Putamen (tissue), 1 donor: ENCODE measurements around the gene ATP10A.

ENCODE experiments used
- DNase-seq: peaks from one replicate; pipeline ENCODE4 v3.0.0-alpha.2; 2016; ENCODE audit warnings: low spot score

The ATP10A gene

DNA sequence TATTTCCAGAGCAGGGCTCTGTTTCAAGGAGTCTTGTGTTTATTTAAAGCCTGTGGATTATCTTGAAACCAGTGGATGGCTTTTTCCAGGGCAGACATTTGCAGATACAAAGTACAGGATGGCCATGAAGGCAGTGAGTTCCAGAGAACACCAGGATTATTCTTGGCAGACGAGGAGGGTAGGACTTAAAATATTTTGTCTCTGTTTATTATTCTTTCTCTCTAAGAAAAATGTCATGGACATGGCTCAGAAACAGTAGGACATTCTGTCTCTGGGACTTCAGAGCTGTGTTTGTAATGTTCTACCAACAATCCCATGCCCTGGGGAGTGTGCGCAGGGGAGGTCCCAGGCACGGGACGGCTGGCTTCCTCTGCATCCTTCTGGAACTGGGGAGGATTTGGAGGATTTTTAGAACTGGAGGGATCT, 125.9 kb downstream of the ATP10A start:
- no peak for DNase-seq

DNA sequence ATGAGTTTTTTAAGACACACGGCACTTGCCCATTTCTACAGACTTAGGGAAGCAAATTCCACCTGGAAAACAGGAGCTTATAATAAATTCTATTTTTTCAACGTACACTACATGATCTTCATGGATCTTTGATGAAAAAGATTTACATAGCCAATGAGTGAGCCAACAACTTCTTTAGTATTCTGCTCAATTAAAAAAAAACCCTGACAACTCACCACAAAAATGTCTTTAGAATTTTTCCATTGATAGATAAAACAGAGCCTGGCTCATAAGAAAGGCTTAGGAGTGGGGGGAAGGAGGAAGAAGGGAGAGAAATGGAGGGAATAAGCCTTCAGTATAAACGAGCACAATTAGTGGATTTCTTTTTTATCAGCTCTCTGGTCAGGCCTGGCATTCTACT, 126.7 kb downstream of the ATP10A start:
- DNase-seq = no peak

DNA sequence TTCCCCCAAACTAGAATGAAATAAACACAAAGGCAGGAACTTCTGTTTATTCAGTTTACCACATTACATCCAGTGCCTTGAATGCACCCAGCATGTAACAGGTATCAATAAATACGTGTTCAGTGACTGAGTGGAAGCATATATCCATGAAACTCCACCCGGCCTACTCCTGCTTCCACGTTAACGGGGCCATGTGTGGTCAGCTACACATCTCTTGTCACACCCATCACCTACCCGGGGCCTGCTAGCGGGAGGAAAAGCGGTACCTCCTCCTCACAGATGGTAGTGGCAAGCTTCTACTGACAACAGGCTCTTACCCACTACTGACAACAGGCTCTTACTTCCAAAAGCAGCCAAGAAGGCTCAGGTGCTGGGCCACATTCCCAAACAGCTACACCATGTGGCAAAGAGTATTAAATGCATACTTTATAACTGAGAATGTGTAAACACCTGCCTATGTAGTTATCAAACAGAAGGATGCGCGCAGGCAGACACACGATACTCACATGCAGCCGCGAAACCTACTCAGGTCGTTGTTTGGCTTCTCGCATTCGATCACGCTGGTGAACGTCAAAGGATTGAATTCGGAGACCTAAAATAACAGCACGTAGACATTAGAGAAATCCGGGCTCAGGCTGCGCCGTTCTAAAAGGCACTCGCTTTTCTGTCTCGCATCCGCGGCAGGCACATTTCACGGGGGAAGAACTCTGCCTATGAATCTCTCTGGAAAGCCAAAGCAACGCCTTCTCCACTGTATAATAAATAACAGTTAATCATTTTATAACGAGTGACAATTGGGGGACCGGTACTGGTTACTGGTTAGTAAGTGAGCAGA, 127.4 kb downstream of the ATP10A start:
- DNase-seq = no peak

DNA sequence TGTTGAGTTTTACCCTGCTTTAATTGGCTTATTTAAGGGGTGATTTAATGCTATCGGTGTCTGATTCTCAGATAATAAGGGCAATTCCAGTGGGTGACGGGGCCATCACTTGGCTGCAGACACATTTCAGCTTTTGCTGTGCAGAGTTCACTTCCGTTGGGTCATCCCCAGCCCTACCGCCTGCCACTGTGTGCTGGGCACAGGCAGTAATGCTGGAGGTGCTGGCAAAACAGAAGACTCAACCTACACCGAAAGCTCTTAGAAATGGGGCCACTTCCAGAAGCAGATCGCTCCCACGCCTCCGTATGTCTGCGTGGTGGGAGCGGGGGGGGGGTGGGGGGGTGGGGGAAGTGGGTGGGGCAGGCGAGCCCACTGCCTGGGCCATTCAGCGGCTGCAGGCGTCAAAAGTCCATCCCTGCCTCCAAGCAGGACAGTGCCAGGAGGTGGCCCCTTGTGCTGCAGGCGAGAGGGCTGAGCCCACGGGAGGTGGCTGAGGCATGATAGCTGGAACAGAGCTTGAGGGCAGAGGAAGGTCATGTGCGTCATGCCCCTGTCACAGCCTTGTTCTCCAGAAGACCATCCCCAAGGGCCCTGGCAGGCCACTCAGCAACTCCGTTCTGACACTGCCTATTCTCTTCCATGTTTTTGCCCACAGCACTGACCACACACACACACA, 128.3 kb downstream of the ATP10A start:
- DNase-seq = no peak

DNA sequence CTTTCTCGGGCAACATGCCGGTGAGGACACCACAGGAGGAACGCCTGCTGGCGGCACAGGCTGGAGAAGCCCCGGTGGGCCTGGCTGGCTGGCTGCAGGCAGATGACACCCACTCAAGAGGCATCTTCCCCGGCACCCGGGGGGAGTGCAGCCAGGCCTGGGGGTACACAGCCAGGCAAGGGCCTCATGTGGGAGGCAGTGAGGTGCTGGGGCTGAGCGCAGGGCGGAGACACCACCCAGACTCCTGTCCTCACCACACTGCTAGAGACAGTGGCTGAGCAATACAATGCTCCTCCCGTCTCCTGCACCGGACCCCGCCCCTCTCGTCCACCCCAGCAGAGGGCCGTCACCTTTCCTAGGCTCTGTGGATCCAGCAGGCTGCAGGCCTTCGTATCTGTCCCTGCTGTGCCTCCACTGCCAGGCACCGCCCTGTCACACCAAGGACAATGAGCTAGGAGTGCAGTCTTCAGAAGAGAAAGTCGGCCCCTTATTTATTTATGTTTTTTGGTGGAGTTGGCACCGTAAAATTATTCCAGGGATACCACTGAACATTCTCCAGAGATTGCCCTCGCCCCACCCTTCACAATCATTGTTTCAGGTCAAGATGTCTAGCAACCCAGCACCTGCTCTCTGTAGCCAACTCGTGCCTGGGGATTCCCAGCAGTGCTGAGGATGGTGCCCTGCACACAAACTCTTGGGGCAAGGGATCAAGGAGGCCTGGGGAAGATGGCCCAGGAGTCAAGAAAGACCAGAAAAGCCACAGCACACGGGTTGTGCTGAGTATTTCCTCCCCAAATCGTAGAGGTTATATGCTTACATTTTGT, 129.1 kb downstream of the ATP10A start:
- DNase-seq = no peak

DNA sequence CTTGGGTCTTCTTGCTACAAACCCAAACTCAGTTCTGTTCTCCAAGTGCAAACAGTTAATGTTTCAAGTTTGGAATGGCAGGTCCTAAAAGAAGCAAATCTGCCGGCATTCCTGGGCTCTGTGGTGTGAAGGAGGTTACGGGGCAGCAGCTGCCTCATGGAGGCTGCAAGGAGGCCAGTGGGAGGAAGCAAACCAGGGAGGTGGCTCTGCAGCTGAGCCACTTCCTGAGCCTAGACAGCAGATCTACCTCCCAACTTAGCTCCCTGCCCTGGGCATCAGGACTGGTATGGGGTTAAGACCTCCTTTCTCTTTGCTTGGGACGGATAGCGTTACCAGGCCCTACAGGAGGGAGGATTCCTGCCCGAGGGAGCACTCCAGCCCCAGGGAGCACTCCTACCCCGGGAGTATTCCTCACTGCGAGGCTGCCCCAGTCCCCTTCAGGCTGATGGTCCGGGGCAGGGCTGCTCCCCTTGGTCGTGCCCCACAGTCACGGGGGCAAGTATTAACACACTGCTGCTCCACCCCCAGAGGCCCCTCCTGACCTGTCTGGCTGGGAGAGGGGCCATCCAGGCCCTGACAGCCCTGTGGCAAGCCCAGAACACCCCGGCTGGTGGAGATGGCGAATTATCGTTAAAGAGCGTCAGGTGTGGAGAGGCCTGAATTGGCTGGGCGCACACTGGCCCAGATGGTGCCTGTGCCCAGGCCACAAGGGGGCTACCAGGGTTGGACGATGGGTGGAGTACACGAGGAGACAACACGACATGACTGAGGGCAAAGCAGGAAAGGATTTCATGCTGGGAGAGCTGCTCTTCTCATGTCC, 129.9 kb downstream of the ATP10A start:
- no peak for DNase-seq

DNA sequence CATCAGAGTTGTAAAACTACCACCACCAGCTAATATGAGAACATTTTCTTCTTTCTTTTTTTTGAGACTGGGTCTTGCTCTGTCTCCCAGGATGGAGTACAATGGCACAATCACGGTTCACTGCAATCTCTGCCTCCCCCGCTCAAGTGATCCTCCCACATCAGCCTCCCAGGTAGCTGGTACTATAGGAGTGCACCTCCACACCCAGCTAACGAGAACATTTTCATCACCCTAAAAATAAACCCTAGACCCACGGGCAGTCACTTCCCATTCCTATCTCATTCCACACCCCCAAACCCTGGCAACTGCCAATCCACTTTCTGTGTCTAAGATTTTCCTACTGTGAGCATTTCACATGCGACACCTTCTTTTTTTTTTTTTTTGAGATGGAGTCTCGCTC, 130.9 kb downstream of the ATP10A start:
- no peak for DNase-seq

DNA sequence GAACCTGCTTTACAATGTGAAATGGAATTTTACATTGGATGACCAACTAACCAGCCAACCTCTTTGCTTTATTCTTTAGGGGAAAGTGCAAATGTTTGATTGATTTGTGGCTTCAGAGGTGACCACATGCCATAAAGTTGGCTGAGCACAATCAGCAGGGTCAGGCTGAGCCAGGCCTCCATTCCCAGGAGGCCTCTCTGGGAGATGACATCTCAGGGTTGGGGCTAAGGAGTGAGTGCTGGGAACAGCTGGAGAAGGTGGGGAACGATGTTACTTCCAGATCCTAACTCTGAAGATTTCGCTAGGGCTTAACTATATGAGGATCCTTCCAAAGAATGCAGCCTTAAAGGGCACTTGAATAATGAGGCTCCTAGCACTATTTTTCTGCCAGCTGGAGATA, 131.7 kb downstream of the ATP10A start:
- no peak for DNase-seq

DNA sequence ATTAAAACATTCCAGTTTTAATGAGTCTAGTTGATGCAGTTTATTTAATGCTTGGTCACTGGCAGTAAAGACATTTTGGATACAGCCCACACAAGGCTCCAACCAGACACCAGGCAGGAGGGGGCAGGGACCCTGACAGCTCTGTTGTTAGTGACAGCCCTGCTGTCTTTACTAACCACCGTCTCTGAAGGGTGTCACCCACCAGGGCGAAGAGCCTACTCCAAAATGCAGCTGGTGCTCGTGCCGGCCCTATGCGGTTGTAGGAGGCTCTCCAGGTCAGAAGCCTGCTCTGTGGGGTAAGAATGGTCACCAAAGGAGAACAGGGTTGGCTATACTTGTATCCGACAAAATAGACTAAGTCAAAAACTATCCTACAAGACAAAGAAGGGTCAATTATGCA, 132.2 kb downstream of the ATP10A start:
- DNase-seq = no peak

DNA sequence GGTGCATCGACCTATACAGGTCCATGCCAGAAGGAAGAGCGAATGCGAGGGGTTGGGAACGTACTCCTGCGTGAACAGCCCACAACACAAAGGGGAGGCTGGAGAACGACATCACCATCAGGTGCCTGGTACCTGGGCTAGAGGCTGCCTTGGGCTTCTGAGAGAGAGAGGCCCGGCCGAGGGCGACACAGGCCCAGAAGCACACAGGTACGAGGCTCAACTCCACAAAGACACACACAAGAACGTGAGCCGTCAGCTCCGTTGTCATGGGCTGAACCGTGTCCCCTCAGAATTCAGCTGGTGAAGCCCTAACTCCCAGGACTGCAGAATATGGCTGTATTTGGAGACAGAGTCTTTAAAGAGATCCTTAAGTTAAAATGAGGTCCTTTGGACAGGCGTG, 134.3 kb downstream of the ATP10A start:
- no peak for DNase-seq

DNA sequence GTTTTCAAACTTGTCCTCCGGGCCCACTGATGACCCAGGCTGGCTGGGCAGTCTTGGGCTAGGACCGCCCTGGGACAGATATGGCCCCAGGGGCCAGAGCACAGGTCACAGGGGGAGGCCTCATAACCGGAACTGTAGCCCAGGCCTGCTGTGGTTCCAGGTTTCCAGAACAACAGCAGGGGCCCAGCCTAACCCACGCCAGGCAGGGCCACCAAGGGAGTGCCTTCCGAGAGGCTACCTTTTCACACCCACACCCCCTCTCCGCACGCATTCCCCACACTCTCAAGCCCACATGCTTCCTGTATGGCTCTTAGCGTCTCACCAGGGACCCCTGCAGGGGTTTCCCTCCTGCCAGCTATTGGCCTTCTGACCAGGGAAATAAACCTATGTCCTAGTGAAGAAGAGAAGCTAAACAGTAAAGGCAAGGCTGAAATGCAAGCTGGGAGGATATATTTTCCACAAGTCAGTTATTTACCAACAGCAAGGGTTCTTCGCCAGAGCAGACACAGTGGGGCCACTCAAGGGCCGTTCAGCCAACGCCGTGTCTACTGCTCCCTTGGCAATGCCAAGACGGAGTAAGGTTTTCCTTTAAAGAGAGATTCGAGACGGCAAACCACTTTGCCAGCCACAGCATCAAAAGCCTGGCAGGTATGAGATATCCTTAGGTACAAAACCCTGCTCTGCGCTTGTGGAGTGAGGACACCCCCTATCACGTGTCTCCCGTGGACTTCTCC, 135.1 kb downstream of the ATP10A start:
- no peak for DNase-seq

DNA sequence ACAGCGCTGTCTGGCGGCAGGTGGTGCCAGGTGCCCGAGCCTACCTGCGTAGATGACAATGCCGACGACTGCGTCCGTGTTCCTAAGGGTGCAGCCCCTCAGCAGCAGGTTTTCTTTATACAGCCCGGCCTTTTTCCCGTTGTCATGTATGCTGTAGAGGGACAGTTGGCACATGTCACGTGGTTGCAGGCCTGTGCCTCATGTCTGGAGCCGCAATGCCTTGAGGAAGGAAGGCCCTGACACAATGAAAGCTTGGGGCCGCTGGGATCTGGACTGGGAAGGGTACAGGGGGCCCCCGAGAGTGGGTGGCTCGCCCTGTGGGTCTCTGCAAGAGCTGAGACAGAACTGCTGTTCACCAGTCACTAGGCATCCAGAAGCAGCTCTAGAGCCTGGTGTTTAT, 136.0 kb downstream of the ATP10A start:
- no peak for DNase-seq

DNA sequence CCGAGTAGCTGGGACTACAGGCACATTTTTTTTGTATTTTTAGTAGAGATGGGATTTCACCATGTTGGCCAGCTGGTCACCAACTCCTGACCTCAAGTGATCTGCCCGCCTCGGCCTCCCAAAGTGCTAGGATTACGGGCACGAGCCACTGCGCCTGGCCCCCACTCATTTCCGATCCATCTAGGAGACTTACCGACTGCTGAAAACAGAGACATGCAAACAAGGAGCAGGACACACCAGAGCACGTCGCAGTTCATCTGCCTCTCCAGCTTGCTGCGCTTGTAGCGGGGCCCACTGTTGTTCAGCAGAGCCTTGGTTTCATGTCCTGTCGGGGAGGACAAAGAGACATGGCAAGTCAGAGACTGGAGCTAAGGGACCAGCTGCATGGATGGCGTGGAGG, 137.4 kb downstream of the ATP10A start:
- DNase-seq = no peak

DNA sequence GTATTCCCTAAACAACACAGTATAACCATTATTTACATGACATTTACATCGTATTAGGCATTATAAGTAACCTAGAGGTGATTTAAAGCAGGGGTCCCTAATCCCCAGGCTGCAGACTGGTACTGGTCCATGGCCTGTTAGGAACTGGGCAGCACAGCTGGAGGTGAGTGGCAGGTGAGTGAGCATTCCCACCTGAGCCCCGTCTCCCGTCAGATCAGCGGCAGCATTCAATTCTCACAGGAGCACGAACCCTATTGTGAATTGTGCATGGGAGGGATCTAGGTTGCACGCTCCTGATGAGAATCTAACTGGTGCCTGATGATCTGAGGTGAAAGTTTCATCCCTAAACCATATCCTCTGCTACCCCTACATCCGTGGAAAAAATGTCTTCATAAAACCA, 138.2 kb downstream of the ATP10A start:
- DNase-seq = no peak

DNA sequence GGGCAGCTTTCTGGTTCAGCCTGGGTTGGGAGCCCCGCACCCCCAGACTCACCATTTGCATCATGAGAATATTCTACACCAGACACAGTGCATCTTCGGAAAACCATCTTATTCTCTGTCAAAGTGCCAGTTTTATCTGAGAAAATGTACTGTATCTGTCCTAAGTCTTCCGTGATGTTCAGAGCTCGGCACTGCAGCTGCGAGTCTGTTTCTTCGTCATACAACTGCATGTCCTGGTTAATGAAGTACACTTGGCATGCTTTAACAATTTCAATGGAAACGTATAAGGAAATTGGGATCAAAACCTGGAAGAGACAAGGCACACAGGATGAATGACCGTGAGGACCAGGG, 141.5 kb downstream of the ATP10A start:
- DNase-seq = no peak

DNA sequence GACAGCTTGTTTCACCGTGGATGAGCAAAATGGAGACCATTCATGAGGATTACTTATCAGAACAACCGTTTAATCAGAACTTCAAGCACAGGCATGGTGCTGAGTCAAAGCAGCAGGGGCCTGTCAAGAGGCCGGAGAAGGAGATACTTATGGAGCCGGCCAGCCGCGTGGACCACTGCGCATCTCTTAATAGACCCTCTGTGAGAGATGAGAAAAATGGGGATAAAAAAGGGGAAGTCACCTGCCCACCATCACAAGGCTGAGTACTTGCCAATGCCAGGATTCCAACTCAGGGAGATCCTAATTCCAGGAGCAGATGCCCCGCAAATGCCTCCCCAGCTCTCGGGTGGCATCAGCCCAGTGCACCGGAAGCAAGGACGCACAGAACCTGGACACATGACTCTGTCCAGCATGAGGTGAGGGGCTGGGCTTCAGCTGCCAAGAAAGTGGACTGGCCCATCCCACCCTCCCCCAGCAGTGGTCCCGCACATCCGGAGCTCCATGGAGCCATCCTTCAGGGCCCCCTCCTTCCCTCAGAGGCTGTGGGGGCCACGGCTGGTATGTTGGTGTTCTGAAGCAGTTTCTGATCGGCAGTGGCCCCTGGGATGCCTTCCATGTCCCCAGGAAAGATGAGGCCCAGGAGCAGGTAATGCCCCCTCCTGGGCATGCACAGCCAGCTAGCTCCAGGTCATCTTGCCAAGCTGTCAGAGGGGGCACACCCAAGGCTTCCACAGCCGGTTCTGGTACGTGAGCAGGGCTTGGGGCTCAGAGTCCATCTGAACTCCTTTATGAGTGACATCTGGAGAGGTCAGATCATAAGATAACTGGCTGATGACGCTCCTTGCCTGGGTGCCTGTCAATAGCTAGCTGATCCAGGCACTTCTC, 143.8 kb downstream of the ATP10A start:
- DNase-seq = no peak

DNA sequence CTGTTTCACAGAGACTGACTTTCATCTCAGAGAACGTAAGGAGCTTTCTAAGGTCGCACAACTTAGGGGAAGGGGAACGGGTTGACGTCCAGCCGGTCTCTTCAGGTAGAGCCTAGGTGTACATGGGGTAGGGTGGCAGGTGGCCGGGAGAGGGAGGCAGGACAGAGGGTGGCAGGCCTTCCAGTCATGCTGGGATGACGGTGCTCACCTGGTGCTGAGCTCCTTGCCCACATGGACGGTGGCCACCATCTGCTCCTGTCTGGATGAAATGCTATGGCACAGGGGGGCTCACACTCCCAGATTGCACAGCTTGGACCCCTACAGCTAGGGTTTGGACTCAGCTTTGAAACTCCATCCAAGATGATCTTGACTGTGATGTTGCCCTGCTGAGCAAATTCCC, 144.5 kb downstream of the ATP10A start:
- no peak for DNase-seq

DNA sequence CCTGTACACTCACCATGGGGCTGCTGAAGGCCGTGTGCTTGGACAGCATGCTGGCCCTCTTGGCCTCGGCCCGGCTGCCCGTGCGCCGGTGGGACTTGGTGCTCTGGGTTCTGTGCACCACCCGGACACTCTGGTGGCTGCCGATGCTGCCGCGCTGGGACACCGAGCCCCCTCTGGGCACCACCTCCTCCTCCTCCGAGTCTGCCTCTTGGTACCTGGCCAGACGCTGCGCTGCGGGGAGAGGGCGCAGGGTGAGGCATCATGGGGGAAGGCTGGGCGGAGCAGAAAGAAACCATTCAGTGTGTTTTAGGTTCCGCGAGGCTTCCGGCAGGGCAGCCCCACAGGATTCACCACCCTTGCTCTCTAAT, 145.0 kb downstream of the ATP10A start:
- no peak for DNase-seq

DNA sequence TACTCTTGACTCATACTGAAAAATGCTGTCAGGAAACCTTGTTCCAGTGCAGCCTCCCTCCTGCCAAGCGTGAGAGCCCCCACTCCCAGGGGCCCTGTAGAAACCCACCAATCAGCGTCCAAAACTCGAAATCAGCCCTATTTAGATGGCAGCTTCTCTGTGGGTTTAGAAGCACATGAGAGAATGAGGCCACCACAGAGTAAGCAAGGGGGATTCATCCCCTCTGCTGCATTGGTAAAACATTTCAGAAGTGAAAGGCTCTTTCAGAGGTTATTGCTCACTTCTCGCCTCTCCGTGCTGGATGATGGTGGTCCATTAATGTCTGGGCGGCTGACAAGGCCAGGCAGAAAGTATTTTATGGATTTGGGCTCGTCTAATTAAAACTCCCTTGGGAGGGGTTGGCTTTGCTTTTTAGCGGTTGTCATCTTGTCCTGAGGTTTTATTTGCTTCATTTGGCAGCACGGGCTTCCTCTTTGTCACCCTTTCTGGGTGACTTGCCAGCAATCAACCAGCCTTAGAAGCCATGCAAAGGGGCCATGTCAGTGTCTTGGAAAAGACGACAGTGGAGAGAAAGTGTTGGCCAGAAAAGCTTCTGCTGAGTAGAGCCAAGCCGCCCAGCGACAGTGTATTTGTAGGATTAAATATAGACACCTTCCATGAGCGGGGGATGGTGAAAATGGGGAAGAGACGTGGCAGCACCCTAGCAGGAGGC, 145.5 kb downstream of the ATP10A start:
- no peak for DNase-seq

DNA sequence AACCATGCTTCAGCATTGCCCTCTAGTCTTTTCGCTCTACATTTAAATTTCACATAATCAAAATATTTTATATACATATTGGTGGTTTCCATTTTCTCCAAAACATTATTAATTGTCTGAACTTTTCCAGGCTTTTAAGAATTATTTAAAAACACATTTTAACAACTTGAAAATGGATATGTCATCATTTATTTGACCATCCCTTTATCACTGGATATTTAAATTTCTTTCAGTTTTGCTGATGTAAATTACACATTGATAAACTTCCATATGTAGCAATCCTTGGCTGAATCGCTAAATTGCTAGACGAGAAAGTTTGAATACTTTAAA, 146.0 kb downstream of the ATP10A start:
- no peak for DNase-seq
